WTC11 (cell line): ENCODE data around the gene EP300. TPM values are rescaled to one million over a fixed set of nuclear protein-coding genes. Genes with fewer than 3 reads are reported as not detected.

Source experiments
- ATAC-seq: fragments of 200-7000 bp; cut with Tn5 transposase; 2 replicates; pipeline ENCODE4 v1.10.0; 2021; ENCODE audit warnings: mild to moderate bottlenecking, moderate library complexity
- CTCF ChIA-PET: fragments of 300-600 bp; sonication (Branson Sonifier 250); formaldehyde crosslinking; loops from one replicate; lab custom pipeline; 2021; ENCODE audit warnings: antibody characterized with exemption; lab: Charles Lee
- POLR2A ChIA-PET: fragments of 350-600 bp; sonication (Branson Sonifier 250); formaldehyde crosslinking; loops from one replicate; lab custom pipeline; 2021; ENCODE audit warnings: antibody characterized with exemption; lab: Charles Lee
- DNase-seq: peaks from one replicate; pipeline ENCODE4 v3.0.0; 2021; ENCODE audit warnings: low spot score
- H3K27ac Mint-ChIP-seq: 2 replicates; pipeline ENCODE4 v1.8.0; 2021; ENCODE audit warnings: mixed read lengths
- H3K27me3 Mint-ChIP-seq: 2 replicates; pipeline ENCODE4 v1.8.0; 2021; ENCODE audit warnings: low read depth, mild to moderate bottlenecking, moderate library complexity, mixed read lengths
- H3K36me3 Mint-ChIP-seq: 2 replicates; pipeline ENCODE4 v1.8.0; 2021; ENCODE audit warnings: mixed read lengths
- H3K4me1 Mint-ChIP-seq: 2 replicates; pipeline ENCODE4 v1.8.0; 2022; ENCODE audit warnings: mixed read lengths
- H3K4me3 Mint-ChIP-seq: 2 replicates; pipeline ENCODE4 v1.8.0; 2021; ENCODE audit warnings: mild to moderate bottlenecking, moderate library complexity, mixed read lengths
- H3K9me3 Mint-ChIP-seq: 2 replicates; pipeline ENCODE4 v1.8.0; 2021; ENCODE audit warnings: mixed read lengths
- AR ChIP-seq: fragments of 250-450 bp; sonication (Bioruptor Pico); IDR thresholded peaks from 2 replicates; pipeline ENCODE4 v1.9.0; 2021; ENCODE audit warnings: mild to moderate bottlenecking
- CDX4 ChIP-seq: fragments of 250-450 bp; sonication (Bioruptor Pico); IDR thresholded peaks from 2 replicates; pipeline ENCODE4 v1.9.0; 2021; ENCODE audit warnings: moderate library complexity, mild to moderate bottlenecking, inconsistent platforms, borderline replicate concordance
- CREB1 ChIP-seq: sonication (generic); formaldehyde crosslinking; IDR thresholded peaks from 2 replicates; pipeline ENCODE4 v1.8.0; 2023; ENCODE audit warnings: mild to moderate bottlenecking, missing genetic modification reagents
- CTCF ChIP-seq: fragments of 200-600 bp; IDR thresholded peaks from 2 replicates; pipeline ENCODE4 v1.8.0; 2022; ENCODE audit warnings: antibody characterized with exemption
- ETV6 ChIP-seq: sonication (generic); formaldehyde crosslinking; IDR thresholded peaks from 2 replicates; pipeline ENCODE4 v1.8.1; 2022; ENCODE audit warnings: mild to moderate bottlenecking, missing genetic modification reagents
- FOXP4 ChIP-seq: sonication (generic); formaldehyde crosslinking; IDR thresholded peaks from 2 replicates; pipeline ENCODE4 v1.8.0; 2022; ENCODE audit warnings: mild to moderate bottlenecking, missing genetic modification reagents
- GTF2I ChIP-seq: fragments of 250-450 bp; sonication (Bioruptor Pico); conservative IDR thresholded peaks from 2 replicates; pipeline ENCODE4 v1.4.0; 2021; ENCODE audit warnings: mild to moderate bottlenecking
- HMGXB4 ChIP-seq: sonication (generic); formaldehyde crosslinking; IDR thresholded peaks from 2 replicates; pipeline ENCODE4 v1.8.1; 2023; ENCODE audit warnings: mild to moderate bottlenecking, moderate library complexity, missing genetic modification reagents
- KAT7 ChIP-seq: sonication (generic); formaldehyde crosslinking; IDR thresholded peaks from 2 replicates; pipeline ENCODE4 v1.8.1; 2023; ENCODE audit warnings: missing genetic modification reagents, mild to moderate bottlenecking, borderline replicate concordance
- MLX ChIP-seq: sonication (generic); formaldehyde crosslinking; IDR thresholded peaks from 2 replicates; pipeline ENCODE4 v1.8.1; 2023; ENCODE audit warnings: mild to moderate bottlenecking, missing genetic modification reagents, moderate library complexity
- NR2C2 ChIP-seq: sonication (generic); formaldehyde crosslinking; IDR thresholded peaks from 2 replicates; pipeline ENCODE4 v1.8.0; 2022; ENCODE audit warnings: mild to moderate bottlenecking, missing genetic modification reagents
- OVOL2 ChIP-seq: fragments of 250-450 bp; sonication (Bioruptor Pico); IDR thresholded peaks from 2 replicates; pipeline ENCODE4 v1.9.0; 2021; ENCODE audit warnings: mild to moderate bottlenecking, borderline replicate concordance
- RORB ChIP-seq: fragments of 250-450 bp; sonication (Bioruptor Pico); IDR thresholded peaks from 2 replicates; pipeline ENCODE4 v1.9.0; 2021; ENCODE audit warnings: mild to moderate bottlenecking
- TCF7 ChIP-seq: sonication (generic); formaldehyde crosslinking; IDR thresholded peaks from 2 replicates; pipeline ENCODE4 v1.8.0; 2022; ENCODE audit warnings: mild to moderate bottlenecking, low read depth, missing genetic modification reagents, moderate library complexity
- ZNF232 ChIP-seq: sonication (generic); formaldehyde crosslinking; IDR thresholded peaks from 2 replicates; pipeline ENCODE4 v1.8.0; 2022; ENCODE audit warnings: mild to moderate bottlenecking, missing genetic modification reagents
- ZNF263 ChIP-seq: sonication (generic); formaldehyde crosslinking; IDR thresholded peaks from 2 replicates; pipeline ENCODE4 v1.8.1; 2022; ENCODE audit warnings: low read depth, mild to moderate bottlenecking, moderate library complexity, missing genetic modification reagents
- ZNF423 ChIP-seq: fragments of 250-450 bp; sonication (Bioruptor Pico); IDR thresholded peaks from 2 replicates; pipeline ENCODE4 v2.1.2; 2022; ENCODE audit warnings: mild to moderate bottlenecking, moderate library complexity
- total RNA-seq: library from RNA; stranded (reverse); gene quantifications from 3 replicates; pipeline ENCODE4 v1.2.3, GENCODE V29; 2021

EP300 gene
- total RNA-seq, 1 experiment from 2014 or later = 97.1 TPM

- H3K36me3 Mint-ChIP-seq = peaks cover 60% of the 10 kb centered on the region
- no peak for TF ChIP-seq GTF2I (CRISPR knock-in tag)
- POLR2A ChIA-PET = no interaction called here
Observed at GRCh38 chr22:41124086-41124485, 31.7 kb downstream of the EP300 start.

GRCh38 chr22:41127451-41127850 lies 35.1 kb downstream of the EP300 start:
- ChIA-PET POLR2A (no interaction called here), CTCF (no interaction called here)
- peaks cover 67% of the 10 kb centered on the region for H3K36me3 Mint-ChIP-seq

More at GRCh38 chr22:41124086-41124485, 31.7 kb downstream of the EP300 start:
- no peak overlapping the region for H3K27ac Mint-ChIP-seq
- peaks cover 7% of the 10 kb centered on the region; the same call in 1 of the 2 replicates for H3K4me1 Mint-ChIP-seq
- CTCF ChIA-PET = no interaction called here
- no peak for DNase-seq
- no peak overlapping the region for H3K4me3 Mint-ChIP-seq
- no peaks in the 10 kb centered on the region for H3K9me3 Mint-ChIP-seq
- H3K27me3 Mint-ChIP-seq = no peaks in the 10 kb centered on the region
- ATAC-seq = no peak

GRCh38 chr22:41128606-41129005 lies 36.2 kb downstream of the EP300 start:
- H3K27ac Mint-ChIP-seq = no peak overlapping the region
- POLR2A ChIA-PET = no interaction called here
- no peaks in the 10 kb centered on the region for H3K9me3 Mint-ChIP-seq
- DNase-seq = no peak
- ATAC-seq = no peak
- H3K4me1 Mint-ChIP-seq = no peaks in the 10 kb centered on the region
- H3K36me3 Mint-ChIP-seq = peaks cover 74% of the 10 kb centered on the region
- CTCF ChIA-PET = no interaction called here
- H3K27me3 Mint-ChIP-seq = no peaks in the 10 kb centered on the region
- no peak overlapping the region for H3K4me3 Mint-ChIP-seq
- TF ChIP-seq TCF7 = no peak
- TF ChIP-seq ZNF263 (CRISPR knock-in tag) = no peak
- no peak for TF ChIP-seq MLX (CRISPR knock-in tag)
- no peak for TF ChIP-seq ZNF423 (CRISPR knock-in tag)
- no peak for TF ChIP-seq HMGXB4
- no peak for TF ChIP-seq FOXP4 (CRISPR knock-in tag)
- no peak for TF ChIP-seq CTCF
- no peak for TF ChIP-seq CDX4 (CRISPR knock-in tag)
- no peak for TF ChIP-seq ZNF232 (CRISPR knock-in tag)

More at GRCh38 chr22:41127451-41127850, 35.1 kb downstream of the EP300 start:
- H3K4me1 Mint-ChIP-seq = no peaks in the 10 kb centered on the region
- no peak for TF ChIP-seq AR (CRISPR knock-in tag)
- no peak for TF ChIP-seq CTCF
- TF ChIP-seq RORB (CRISPR knock-in tag) = no peak
- no peak for TF ChIP-seq KAT7 (CRISPR knock-in tag)
- TF ChIP-seq CREB1 (CRISPR knock-in tag) = no peak
- TF ChIP-seq ETV6 (CRISPR knock-in tag) = no peak
- no peak for TF ChIP-seq NR2C2 (CRISPR knock-in tag)
- no peak for TF ChIP-seq OVOL2 (CRISPR knock-in tag)
- no peak for TF ChIP-seq GTF2I (CRISPR knock-in tag)
- H3K9me3 Mint-ChIP-seq = no peaks in the 10 kb centered on the region
- no peak for DNase-seq
- no peaks in the 10 kb centered on the region for H3K27me3 Mint-ChIP-seq
- H3K4me3 Mint-ChIP-seq = no peak overlapping the region
- ATAC-seq = no peak
- no peak overlapping the region; the same call in 1 of the 2 replicates for H3K27ac Mint-ChIP-seq
